Psoas muscle (tissue), 8 donors: Measurements from ENCODE around the gene AADAT. TPM values are rescaled to one million over a fixed set of nuclear protein-coding genes. Genes with fewer than 3 reads are reported as not detected.
"Not testable (repeated sequence)": the region's sequence is repeated elsewhere in the genome, so short reads cannot be mapped to it uniquely, and the experiment has no call there.

Source experiments
- ATAC-seq, 4 donors: fragments of 200-7000 bp; cut with Tn5 transposase; one replicate each; pipeline ENCODE4 v1.9.1; 2020; ENCODE audit warnings: moderate library complexity in 3 of 4, mild to moderate bottlenecking in 2 of 4
- DNase-seq, 2 donors: peaks; one replicate each; pipeline ENCODE4 v3.0.0-alpha.2; 2020
- H3K27ac ChIP-seq: fragments of 200-600 bp; one replicate; pipeline ENCODE4 v1.8.0; 2022
- H3K27me3 ChIP-seq, 3 donors: fragments of 200-600 bp in 1 of 3; one replicate each; pipeline versions ENCODE4 v1.6.1 to v1.8.0; 2013 to 2022; ENCODE audit warnings: low read length in 2 of 3, mild to moderate bottlenecking in 2 of 3, moderate library complexity in 1 of 3; ENCODE audit not compliant: insufficient read depth in 3 of 3
- H3K36me3 ChIP-seq, 2 donors: fragments of 200-600 bp in 1 of 2; one replicate each; pipeline versions ENCODE4 v1.6.1 to v1.8.0; 2013 to 2022; ENCODE audit warnings: low read depth in 1 of 2, mild to moderate bottlenecking in 1 of 2, moderate library complexity in 1 of 2; ENCODE audit not compliant: insufficient read depth in 1 of 2
- H3K4me1 ChIP-seq: fragments of 200-600 bp; one replicate; pipeline ENCODE4 v1.8.0; 2022
- H3K4me3 ChIP-seq: fragments of 200-600 bp; one replicate; pipeline ENCODE4 v1.8.0; 2022; ENCODE audit warnings: mild to moderate bottlenecking
- H3K9me3 ChIP-seq: fragments of 200-600 bp; one replicate; pipeline ENCODE4 v1.8.0; 2022
- WGBS, 3 donors: extraction: QIAGEN DNeasy Blood & Tissue Kit; methylation state at CpG; one replicate each; pipeline versions ENCODE4 v1.1.6 to v1.1.7; 2013; 5-methylcytosine and 5-hydroxymethylcytosine counted together
- intact Hi-C, 2 donors: fragments of 100-400 bp; cut with DNase I; formaldehyde crosslinking; loops; one replicate each; pipeline versions ENCODE4 v1.11.0 to v1.14.2; 2022
- polyA plus RNA-seq, 3 donors: library from polyadenylated mRNA; stranded (reverse); fragments of 200-250 nt; gene quantifications; one replicate each; pipeline ENCODE4 v1.2.3, GENCODE V29; 2013
- total RNA-seq, 4 donors: library from RNA; stranded (reverse); fragmentation: NEBNext Ultra II Directional in 2 of 4; extraction: Animal tissue kit (Norgen Biotek cat#: 25700) in 2 of 4; gene quantifications; one replicate each; pipeline versions ENCODE4 v1.2.1 to v1.2.4, GENCODE V29; 2021 to 2023
- TF ChIP-seq, protein P1 (sequence below): fragments of 200-600 bp; IDR thresholded peaks from one replicate; pipeline ENCODE4 v1.8.0; 2022; ENCODE audit warnings: antibody characterized with exemption
- donor health status: healthy with polysubstance abuse.
- donor health status: DM: no; HTN: no; CAD: no; lungs with moderate emphysema.
- donor health status: Bipolar disorder and iron deficiency.
- donor health status: healthy.
- donor health status: DM: yes; HTN: yes; CAD: no.
- donor health status: DM: no; HTN: no; CAD: no.
- donor health status: DM: no; HTN: no; CAD: no.
- donor health status: DM: yes; HTN: yes; CAD: no.

The AADAT gene
- total and polyA plus RNA-seq, 7 donors = 0.58 to 1.6 (median 1.1) TPM

DNA sequence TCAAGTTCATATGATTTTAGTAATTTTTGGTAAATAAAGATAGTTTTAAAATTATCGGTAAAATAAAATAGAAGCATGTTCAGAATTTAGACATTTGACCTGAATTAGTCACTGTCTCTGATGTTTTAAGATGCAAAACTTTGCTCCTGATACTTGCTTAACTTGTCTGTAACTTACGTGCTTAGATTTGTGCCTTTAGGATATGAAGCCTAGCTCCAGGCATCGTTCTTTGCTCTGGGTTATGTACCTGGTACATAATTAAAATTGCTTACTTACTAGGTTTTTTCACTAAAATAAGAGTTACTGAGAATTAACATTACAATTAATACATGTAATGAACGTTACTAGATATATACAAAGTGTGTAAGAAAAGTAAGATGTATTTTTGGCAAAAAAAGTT lies 24.9 kb upstream of the AADAT start:
- TF ChIP-seq, protein P1, sequence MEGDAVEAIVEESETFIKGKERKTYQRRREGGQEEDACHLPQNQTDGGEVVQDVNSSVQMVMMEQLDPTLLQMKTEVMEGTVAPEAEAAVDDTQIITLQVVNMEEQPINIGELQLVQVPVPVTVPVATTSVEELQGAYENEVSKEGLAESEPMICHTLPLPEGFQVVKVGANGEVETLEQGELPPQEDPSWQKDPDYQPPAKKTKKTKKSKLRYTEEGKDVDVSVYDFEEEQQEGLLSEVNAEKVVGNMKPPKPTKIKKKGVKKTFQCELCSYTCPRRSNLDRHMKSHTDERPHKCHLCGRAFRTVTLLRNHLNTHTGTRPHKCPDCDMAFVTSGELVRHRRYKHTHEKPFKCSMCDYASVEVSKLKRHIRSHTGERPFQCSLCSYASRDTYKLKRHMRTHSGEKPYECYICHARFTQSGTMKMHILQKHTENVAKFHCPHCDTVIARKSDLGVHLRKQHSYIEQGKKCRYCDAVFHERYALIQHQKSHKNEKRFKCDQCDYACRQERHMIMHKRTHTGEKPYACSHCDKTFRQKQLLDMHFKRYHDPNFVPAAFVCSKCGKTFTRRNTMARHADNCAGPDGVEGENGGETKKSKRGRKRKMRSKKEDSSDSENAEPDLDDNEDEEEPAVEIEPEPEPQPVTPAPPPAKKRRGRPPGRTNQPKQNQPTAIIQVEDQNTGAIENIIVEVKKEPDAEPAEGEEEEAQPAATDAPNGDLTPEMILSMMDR = no peak
- WGBS, 3 donors = 86 to 89% (median 87%) methylated on average over 4 of the region's 4 CpGs
- Histone ChIP-seq H3K27me3 (peaks cover 0 to 3% (median 0%) of the 10 kb centered on the region in 3 donors), H3K4me3 (no peak overlapping the region), H3K27ac (no peak overlapping the region), H3K9me3 (no peaks in the 10 kb centered on the region), H3K4me1 (no peaks in the 10 kb centered on the region), H3K36me3 (no peaks in the 10 kb centered on the region)
- DNase-seq (no peak), ATAC-seq (no peak)
- intact Hi-C loops = no loop called here

DNA sequence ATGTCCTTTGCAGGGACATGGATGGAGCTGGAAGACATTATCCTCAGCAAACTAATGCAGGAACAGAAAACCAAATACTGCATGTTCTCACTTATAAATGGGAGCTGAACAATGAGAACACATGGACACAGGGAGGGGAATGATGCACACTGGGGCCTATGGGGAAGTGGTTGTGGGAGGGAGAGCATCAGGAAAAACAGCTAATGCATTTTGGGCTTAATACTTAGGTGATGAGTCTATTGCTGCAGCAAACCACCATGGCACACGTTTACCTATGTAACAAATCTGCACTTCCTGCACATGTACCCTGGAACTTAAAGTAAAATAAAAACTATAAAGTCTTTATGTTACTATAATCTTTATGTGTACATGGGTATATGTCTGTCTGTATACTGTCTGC lies 24.4 kb upstream of the AADAT start:
- H3K9me3 ChIP-seq, H3K27me3 ChIP-seq, H3K4me1 ChIP-seq, intact Hi-C loops, DNase-seq, H3K36me3 ChIP-seq, H3K27ac ChIP-seq, ATAC-seq, H3K4me3 ChIP-seq: not testable (repeated sequence)
- 44 to 59% (median 56%) methylated on average over 1 of the region's 1 CpG for WGBS, 3 donors

DNA sequence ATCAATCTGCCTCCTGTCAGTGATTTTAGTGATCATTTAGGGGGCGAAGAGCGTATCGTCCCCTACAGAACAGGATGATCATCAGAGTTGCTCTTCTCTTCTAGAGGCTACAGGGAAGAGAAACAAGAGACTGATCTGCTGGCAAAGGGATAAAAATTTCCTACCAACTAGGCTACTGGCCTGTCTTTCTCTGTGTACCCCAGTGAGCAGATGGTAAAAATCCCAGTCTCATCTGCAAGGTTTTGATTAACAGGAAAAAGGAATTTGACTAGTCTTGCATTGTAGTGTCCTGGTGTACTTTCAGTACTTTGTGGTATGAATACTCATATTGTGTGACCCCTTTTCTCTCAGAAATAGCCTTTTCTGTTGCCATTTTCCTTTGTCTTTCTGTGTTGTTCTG lies 21.8 kb upstream of the AADAT start:
- 93 to 97% (median 94%) methylated on average over 3 of the region's 3 CpGs for WGBS, 3 donors
- H3K4me3 ChIP-seq = no peak overlapping the region
- TF ChIP-seq, protein P1 = no peak
- ATAC-seq (no peak), DNase-seq (no peak)
- peaks cover 0 to 3% (median 3%) of the 10 kb centered on the region in 3 donors for H3K27me3 ChIP-seq
- no peak overlapping the region for H3K27ac ChIP-seq
- intact Hi-C loops = no loop called here
- H3K4me1 ChIP-seq = no peaks in the 10 kb centered on the region
- H3K9me3 ChIP-seq = no peaks in the 10 kb centered on the region
- H3K36me3 ChIP-seq = no peaks in the 10 kb centered on the region

DNA sequence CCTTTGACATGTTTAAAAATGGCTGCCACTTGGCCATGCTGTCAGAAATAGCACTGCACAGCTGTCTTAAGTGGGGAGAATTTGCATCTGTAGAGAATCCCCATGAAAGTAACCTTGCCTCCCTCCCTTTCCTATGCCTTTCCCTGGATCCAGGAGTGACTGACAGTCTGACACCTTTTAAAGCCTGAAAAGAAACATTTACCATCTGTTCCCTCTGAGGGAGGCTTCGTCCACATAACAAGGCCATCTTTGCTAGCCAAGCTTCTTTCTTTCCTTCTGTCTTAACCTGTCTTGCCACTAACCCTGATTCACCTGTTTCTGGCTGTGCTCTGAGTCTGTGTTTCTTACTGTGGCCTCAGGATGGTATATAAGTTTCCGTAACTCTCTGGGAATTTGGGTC lies 21.3 kb upstream of the AADAT start:
- peaks cover 0 to 3% (median 3%) of the 10 kb centered on the region in 3 donors for H3K27me3 ChIP-seq
- no peaks in the 10 kb centered on the region for H3K36me3 ChIP-seq
- no peak overlapping the region for H3K4me3 ChIP-seq
- H3K4me1 ChIP-seq = no peaks in the 10 kb centered on the region
- no peaks in the 10 kb centered on the region for H3K9me3 ChIP-seq
- 71 to 83% (median 79%) methylated on average over 2 of the region's 2 CpGs for WGBS, 3 donors
- H3K27ac ChIP-seq = no peak overlapping the region
- DNase-seq = no peak
- TF ChIP-seq, protein P1 = no peak
- ATAC-seq = no peak
- intact Hi-C loops = no loop called here

DNA sequence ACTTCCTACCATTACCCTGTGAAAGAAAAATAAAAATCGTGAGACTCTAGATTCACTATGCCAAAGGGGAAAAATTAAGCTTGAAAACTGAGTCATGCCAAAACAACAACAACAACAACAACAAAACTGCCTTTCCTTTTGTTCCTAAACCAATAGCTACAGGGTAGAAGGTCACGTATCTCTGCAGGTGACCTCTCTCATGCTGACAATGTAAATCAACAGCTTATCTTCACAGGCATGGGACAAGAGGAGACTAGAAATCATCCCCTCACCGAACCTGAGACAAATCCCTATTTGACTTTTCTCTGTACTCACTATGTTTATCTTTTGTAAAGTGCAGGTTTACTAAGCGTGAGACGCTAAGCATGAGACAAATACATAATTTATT lies 20.5 kb upstream of the AADAT start:
- WGBS, 3 donors = 46 to 56% (median 51%) methylated on average over 5 of the region's 5 CpGs
- no peak for DNase-seq
- intact Hi-C loops = no loop called here
- no peaks in the 10 kb centered on the region for H3K9me3 ChIP-seq
- no peaks in the 10 kb centered on the region for H3K4me1 ChIP-seq
- no peaks in the 10 kb centered on the region for H3K36me3 ChIP-seq
- H3K4me3 ChIP-seq = no peak overlapping the region
- TF ChIP-seq, protein P1 = no peak
- no peak for ATAC-seq
- peaks cover 0 to 3% (median 3%) of the 10 kb centered on the region in 3 donors for H3K27me3 ChIP-seq
- H3K27ac ChIP-seq = no peak overlapping the region
